Measurements from ENCODE around the gene ISOC2. TPM values are rescaled to one million over a fixed set of nuclear protein-coding genes. Genes with fewer than 3 reads are reported as not detected.

ISOC2 gene
- total RNA-seq, 1 experiment from 2014 or later: 72.2 TPM

GRCh38 chr19:55424518-55424917, 36.9 kb downstream of the ISOC2 start:
- Histone ChIP-seq H3K18ac (ENCODE audit: insufficient read length, low read depth, low read length) (no peak overlapping the region), H3K14ac (ENCODE audit: insufficient read depth, low read length) (no peak overlapping the region), H3K23ac (ENCODE audit: insufficient read length, low read depth, low read length) (no peak overlapping the region), H3T11ph (ENCODE audit: low read length) (no peak overlapping the region), H2AFZ (ENCODE audit: low read length) (no peak overlapping the region), H2BK15ac (ENCODE audit: low read depth, low read length) (no peak overlapping the region), H4K5ac (ENCODE audit: insufficient read length, low read depth, low read length) (no peak overlapping the region), H3K4me2 (ENCODE audit: insufficient read depth, insufficient read length, low read length) (no peak overlapping the region), H3K4me1 (ENCODE audit: insufficient read depth, low read length) (no peaks in the 10 kb centered on the region), H3K27ac (ENCODE audit: insufficient read length, low read depth, low read length) (no peak overlapping the region), H4K20me1 (ENCODE audit: control insufficient read depth, insufficient read depth, insufficient read length) (no peaks in the 10 kb centered on the region), H3K27me3 (ENCODE audit: insufficient read depth, low read length) (no peaks in the 10 kb centered on the region), H3K79me2 (ENCODE audit: insufficient read depth, low read length) (no peaks in the 10 kb centered on the region), H3K4ac (ENCODE audit: low read depth, low read length) (no peak overlapping the region), H2BK5ac (ENCODE audit: insufficient read length, low read length) (no peak overlapping the region), H3K23me2 (ENCODE audit: insufficient read length, low read depth, low read length, poor library complexity, severe bottlenecking) (no peaks in the 10 kb centered on the region), H4K91ac (ENCODE audit: insufficient read length, low read depth, low read length) (no peak overlapping the region), H2AK5ac (ENCODE audit: insufficient read length, low read length) (no peak overlapping the region), H4K8ac (replicated peaks; ENCODE audit: insufficient read length, low read depth, low read length) (no peak overlapping the region), H3K79me1 (ENCODE audit: insufficient read depth, low read depth, low read length, poor library complexity, severe bottlenecking) (no peaks in the 10 kb centered on the region), H2BK12ac (ENCODE audit: insufficient read length, low read depth, low read length) (no peak overlapping the region), H3K56ac (ENCODE audit: insufficient read length, low read depth, low read length) (no peak overlapping the region), H3K9me3 (ENCODE audit: control insufficient read depth, low read depth, low read length) (no peaks in the 10 kb centered on the region), H3K9ac (ENCODE audit: extremely low read depth, insufficient read length, low read length) (no peak overlapping the region), H2BK120ac (ENCODE audit: low read depth, low read length, poor library complexity, severe bottlenecking) (no peak overlapping the region), H2BK20ac (ENCODE audit: low read depth, low read length, poor library complexity, severe bottlenecking) (no peak overlapping the region)
- no peak overlapping the region for H3K4me3 Mint-ChIP-seq
- WGBS (ENCODE audit: extremely low coverage, insufficient read length, low lambda C conversion rate): no CpG with 5 or more reads among the region's 3 CpGs
- H3K4me1 Mint-ChIP-seq: peaks cover 5 to 10% of the 10 kb centered on the region in 2 experiments; a peak in 3 of 4 replicates
- TF ChIP-seq, protein P1, sequence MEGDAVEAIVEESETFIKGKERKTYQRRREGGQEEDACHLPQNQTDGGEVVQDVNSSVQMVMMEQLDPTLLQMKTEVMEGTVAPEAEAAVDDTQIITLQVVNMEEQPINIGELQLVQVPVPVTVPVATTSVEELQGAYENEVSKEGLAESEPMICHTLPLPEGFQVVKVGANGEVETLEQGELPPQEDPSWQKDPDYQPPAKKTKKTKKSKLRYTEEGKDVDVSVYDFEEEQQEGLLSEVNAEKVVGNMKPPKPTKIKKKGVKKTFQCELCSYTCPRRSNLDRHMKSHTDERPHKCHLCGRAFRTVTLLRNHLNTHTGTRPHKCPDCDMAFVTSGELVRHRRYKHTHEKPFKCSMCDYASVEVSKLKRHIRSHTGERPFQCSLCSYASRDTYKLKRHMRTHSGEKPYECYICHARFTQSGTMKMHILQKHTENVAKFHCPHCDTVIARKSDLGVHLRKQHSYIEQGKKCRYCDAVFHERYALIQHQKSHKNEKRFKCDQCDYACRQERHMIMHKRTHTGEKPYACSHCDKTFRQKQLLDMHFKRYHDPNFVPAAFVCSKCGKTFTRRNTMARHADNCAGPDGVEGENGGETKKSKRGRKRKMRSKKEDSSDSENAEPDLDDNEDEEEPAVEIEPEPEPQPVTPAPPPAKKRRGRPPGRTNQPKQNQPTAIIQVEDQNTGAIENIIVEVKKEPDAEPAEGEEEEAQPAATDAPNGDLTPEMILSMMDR (conservative IDR thresholded peaks at IDR 0.05): no peak
- DNase-seq: no peak
- H3K27ac Mint-ChIP-seq: no peak overlapping the region
- H3K36me3 Mint-ChIP-seq (ENCODE audit: insufficient read depth in 1 of 3, low read depth in 3 of 3): no peaks in the 10 kb centered on the region
- H3K27me3 Mint-ChIP-seq (ENCODE audit: low read depth): peaks cover 43% of the 10 kb centered on the region
- H3K9me3 Mint-ChIP-seq: peaks cover 0 to 2% of the 10 kb centered on the region in 2 experiments; a peak in 1 of 5 replicates

All from H9 (cell line).